H9 (cell line): ENCODE data around the gene FUT8. TPM values are rescaled to one million over a fixed set of nuclear protein-coding genes. Genes with fewer than 3 reads are reported as not detected.

Experiments
- DNase-seq: peaks from one replicate; pipeline ENCODE4 v3.0.0-alpha.2; 2017
- H2AFZ ChIP-seq: one replicate; pipeline ENCODE4 v1.6.1; 2013; ENCODE audit warnings: mild to moderate bottlenecking, low read length, control low read depth, moderate library complexity
- H2AK5ac ChIP-seq: 2 replicates; pipeline ENCODE4 v1.6.1; 2013; ENCODE audit warnings: low read length, control low read depth, mixed read lengths; ENCODE audit not compliant: insufficient read length
- H2BK120ac ChIP-seq: one replicate; pipeline ENCODE4 v1.6.1; 2013; ENCODE audit warnings: low read depth, mild to moderate bottlenecking, low read length, control low read depth, inconsistent platforms; ENCODE audit not compliant: poor library complexity, severe bottlenecking
- H2BK12ac ChIP-seq: 2 replicates; pipeline ENCODE4 v1.6.1; 2013; ENCODE audit warnings: low read length, control low read depth, mixed read lengths, low read depth; ENCODE audit not compliant: insufficient read length
- H2BK15ac ChIP-seq: 2 replicates; pipeline ENCODE4 v1.6.1; 2013; ENCODE audit warnings: low read depth, low read length, control low read depth
- H2BK20ac ChIP-seq: one replicate; pipeline ENCODE4 v1.6.1; 2013; ENCODE audit warnings: low read depth, mild to moderate bottlenecking, low read length, control low read depth, inconsistent platforms; ENCODE audit not compliant: poor library complexity, severe bottlenecking
- H2BK5ac ChIP-seq: 2 replicates; pipeline ENCODE4 v1.6.1; 2013; ENCODE audit warnings: low read length, control low read depth, mixed read lengths; ENCODE audit not compliant: insufficient read length
- H3K14ac ChIP-seq: 2 replicates; pipeline ENCODE4 v1.6.1; 2013; ENCODE audit warnings: low read length, control low read depth; ENCODE audit not compliant: insufficient read depth
- H3K18ac ChIP-seq: 2 replicates; pipeline ENCODE4 v1.6.1; 2013; ENCODE audit warnings: low read depth, mild to moderate bottlenecking, mixed read lengths, low read length, control low read depth; ENCODE audit not compliant: insufficient read length
- H3K23ac ChIP-seq: 2 replicates; pipeline ENCODE4 v1.6.1; 2013; ENCODE audit warnings: low read length, control low read depth, mixed read lengths, low read depth; ENCODE audit not compliant: insufficient read length
- H3K23me2 ChIP-seq: 2 replicates; pipeline ENCODE4 v1.6.1; 2013; ENCODE audit warnings: low read depth, mild to moderate bottlenecking, mixed read lengths, low read length, control low read depth; ENCODE audit not compliant: insufficient read length, poor library complexity, severe bottlenecking
- H3K27ac ChIP-seq: 2 replicates; pipeline ENCODE4 v1.5.1; 2013; ENCODE audit warnings: low read length, control low read depth, mixed read lengths, low read depth; ENCODE audit not compliant: insufficient read length
- H3K27me3 ChIP-seq: 2 replicates; pipeline ENCODE4 v1.6.1; 2013; ENCODE audit warnings: low read length, control low read depth, inconsistent platforms; ENCODE audit not compliant: insufficient read depth
- H3K4ac ChIP-seq: 2 replicates; pipeline ENCODE4 v1.6.1; 2013; ENCODE audit warnings: low read depth, mild to moderate bottlenecking, control low read depth, inconsistent platforms, low read length, moderate library complexity
- H3K4me1 ChIP-seq: 2 replicates; pipeline ENCODE4 v1.6.1; 2013; ENCODE audit warnings: low read length, control low read depth, inconsistent platforms; ENCODE audit not compliant: insufficient read depth
- H3K4me2 ChIP-seq: 2 replicates; pipeline ENCODE4 v1.6.1; 2013; ENCODE audit warnings: low read length, control low read depth, mixed read lengths; ENCODE audit not compliant: insufficient read length, insufficient read depth
- H3K56ac ChIP-seq: 2 replicates; pipeline ENCODE4 v1.6.1; 2013; ENCODE audit warnings: low read depth, mild to moderate bottlenecking, mixed read lengths, low read length, control low read depth; ENCODE audit not compliant: insufficient read length
- H3K79me1 ChIP-seq: 2 replicates; pipeline ENCODE4 v1.6.1; 2013; ENCODE audit warnings: low read depth, mild to moderate bottlenecking, moderate library complexity, low read length, control low read depth, inconsistent platforms; ENCODE audit not compliant: insufficient read depth, poor library complexity, severe bottlenecking
- H3K79me2 ChIP-seq: 2 replicates; pipeline ENCODE4 v1.6.1; 2013; ENCODE audit warnings: low read length, control low read depth, inconsistent platforms; ENCODE audit not compliant: insufficient read depth
- H3K9ac ChIP-seq: 2 replicates; pipeline ENCODE4 v1.6.1; 2013; ENCODE audit warnings: low read length, control low read depth, mixed read lengths; ENCODE audit not compliant: insufficient read length; ENCODE audit errors: extremely low read depth
- H3K9me3 ChIP-seq: one replicate; pipeline ENCODE4 v1.6.1; 2013; ENCODE audit warnings: low read depth, low read length, inconsistent platforms; ENCODE audit not compliant: control insufficient read depth
- H3T11ph ChIP-seq: one replicate; pipeline ENCODE4 v1.6.1; 2013; ENCODE audit warnings: mild to moderate bottlenecking, low read length, control low read depth, inconsistent platforms
- H4K20me1 ChIP-seq: one replicate; pipeline ENCODE4 v1.6.1; 2013; ENCODE audit not compliant: control insufficient read depth, insufficient read length, insufficient read depth
- H4K5ac ChIP-seq: 2 replicates; pipeline ENCODE4 v1.6.1; 2013; ENCODE audit warnings: low read depth, mild to moderate bottlenecking, mixed read lengths, low read length, control low read depth; ENCODE audit not compliant: insufficient read length
- H4K8ac ChIP-seq: replicated peaks from 2 replicates; pipeline ENCODE4 v1.6.1; 2013; ENCODE audit warnings: low read length, control low read depth, mixed read lengths, low read depth; ENCODE audit not compliant: insufficient read length
- H4K91ac ChIP-seq: 2 replicates; pipeline ENCODE4 v1.6.1; 2013; ENCODE audit warnings: low read depth, mild to moderate bottlenecking, moderate library complexity, mixed read lengths, low read length, control low read depth; ENCODE audit not compliant: insufficient read length
- H3K27ac Mint-ChIP-seq, 3 experiments: 2 replicates in 2 of 3; 3 replicates in 1 of 3; pipeline ENCODE4 v1.8.0; 2020 to 2021; ENCODE audit warnings: mixed read lengths in 3 of 3, mild to moderate bottlenecking in 1 of 3, moderate library complexity in 1 of 3
- H3K27me3 Mint-ChIP-seq: 2 replicates; pipeline ENCODE4 v1.8.0; 2021; ENCODE audit warnings: low read depth, mild to moderate bottlenecking, moderate library complexity, mixed read lengths
- H3K36me3 Mint-ChIP-seq, 3 experiments: 2 replicates in 2 of 3; 3 replicates in 1 of 3; pipeline ENCODE4 v1.8.0; 2020 to 2021; ENCODE audit warnings: low read depth in 3 of 3, mixed read lengths in 3 of 3; ENCODE audit not compliant: insufficient read depth in 1 of 3
- H3K4me1 Mint-ChIP-seq, 2 experiments: 2 replicates each; pipeline ENCODE4 v1.8.0; 2020; ENCODE audit warnings: mixed read lengths in 2 of 2
- H3K4me3 Mint-ChIP-seq, 2 experiments: 2 replicates in 1 of 2; 3 replicates in 1 of 2; pipeline ENCODE4 v1.8.0; 2020 to 2021; ENCODE audit warnings: mild to moderate bottlenecking in 2 of 2, mixed read lengths in 2 of 2, moderate library complexity in 1 of 2
- H3K9me3 Mint-ChIP-seq, 2 experiments: 2 replicates in 1 of 2; 3 replicates in 1 of 2; pipeline ENCODE4 v1.8.0; 2020; ENCODE audit warnings: mild to moderate bottlenecking in 2 of 2, mixed read lengths in 2 of 2, moderate library complexity in 1 of 2
- WGBS: extraction: QIAGEN DNeasy Blood & Tissue Kit; methylation state at CpG from one replicate; pipeline ENCODE4 v1.1.7; 2013; ENCODE audit warnings: missing lambda C conversion rate, low lambda C conversion rate, mixed read lengths; ENCODE audit not compliant: insufficient read length; ENCODE audit errors: extremely low coverage; 5-methylcytosine and 5-hydroxymethylcytosine counted together
- total RNA-seq: library from RNA; stranded (reverse); gene quantifications from 2 replicates; pipeline ENCODE4 v1.2.1, GENCODE V29; 2021
- TF ChIP-seq, protein P1 (sequence below): fragments of 200-600 bp; sonication (generic); conservative IDR thresholded peaks from 3 replicates; pipeline ENCODE4 v1.8.0; 2021; ENCODE audit warnings: antibody characterized with exemption, mild to moderate bottlenecking

The FUT8 gene
- total RNA-seq, 1 experiment from 2014 or later: 44.3 TPM

GRCh38 chr14:65770681-65771080, 358.2 kb downstream of the FUT8 start:
- H2AK5ac ChIP-seq: no peak overlapping the region

More at GRCh38 chr14:65770681-65771080, 358.2 kb downstream of the FUT8 start:
- no peak overlapping the region for H2BK15ac ChIP-seq
- no peaks in the 10 kb centered on the region for H3K79me2 ChIP-seq
- H3K27ac Mint-ChIP-seq: no peak overlapping the region
- no peaks in the 10 kb centered on the region for H3K36me3 Mint-ChIP-seq
- H3K18ac ChIP-seq: no peak overlapping the region
- no peaks in the 10 kb centered on the region for H3K27me3 ChIP-seq
- TF ChIP-seq, protein P1, sequence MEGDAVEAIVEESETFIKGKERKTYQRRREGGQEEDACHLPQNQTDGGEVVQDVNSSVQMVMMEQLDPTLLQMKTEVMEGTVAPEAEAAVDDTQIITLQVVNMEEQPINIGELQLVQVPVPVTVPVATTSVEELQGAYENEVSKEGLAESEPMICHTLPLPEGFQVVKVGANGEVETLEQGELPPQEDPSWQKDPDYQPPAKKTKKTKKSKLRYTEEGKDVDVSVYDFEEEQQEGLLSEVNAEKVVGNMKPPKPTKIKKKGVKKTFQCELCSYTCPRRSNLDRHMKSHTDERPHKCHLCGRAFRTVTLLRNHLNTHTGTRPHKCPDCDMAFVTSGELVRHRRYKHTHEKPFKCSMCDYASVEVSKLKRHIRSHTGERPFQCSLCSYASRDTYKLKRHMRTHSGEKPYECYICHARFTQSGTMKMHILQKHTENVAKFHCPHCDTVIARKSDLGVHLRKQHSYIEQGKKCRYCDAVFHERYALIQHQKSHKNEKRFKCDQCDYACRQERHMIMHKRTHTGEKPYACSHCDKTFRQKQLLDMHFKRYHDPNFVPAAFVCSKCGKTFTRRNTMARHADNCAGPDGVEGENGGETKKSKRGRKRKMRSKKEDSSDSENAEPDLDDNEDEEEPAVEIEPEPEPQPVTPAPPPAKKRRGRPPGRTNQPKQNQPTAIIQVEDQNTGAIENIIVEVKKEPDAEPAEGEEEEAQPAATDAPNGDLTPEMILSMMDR: no peak
- H2BK5ac ChIP-seq: no peak overlapping the region
- H3K4ac ChIP-seq: no peak overlapping the region
- no peak overlapping the region for H3K27ac ChIP-seq
- H3K9ac ChIP-seq: no peak overlapping the region
- H3K4me3 Mint-ChIP-seq: no peak overlapping the region
- no peak overlapping the region for H3K56ac ChIP-seq
- DNase-seq: no peak
- no peaks in the 10 kb centered on the region for H4K20me1 ChIP-seq
- H3K23me2 ChIP-seq: no peaks in the 10 kb centered on the region
- H3K27me3 Mint-ChIP-seq: peaks cover 2% of the 10 kb centered on the region; the same call in 1 of the 2 replicates
- no peak overlapping the region for H4K5ac ChIP-seq
- no peak overlapping the region for H3K23ac ChIP-seq
- H3K79me1 ChIP-seq: no peaks in the 10 kb centered on the region
- H3T11ph ChIP-seq: no peak overlapping the region
- H4K91ac ChIP-seq: no peak overlapping the region
- no peaks in the 10 kb centered on the region for H3K4me1 ChIP-seq
- H3K14ac ChIP-seq: no peak overlapping the region
- no CpG with 5 or more reads among the region's 5 CpGs for WGBS
- no peaks in the 10 kb centered on the region for H3K9me3 ChIP-seq
- H2BK20ac ChIP-seq: no peak overlapping the region
- H2BK12ac ChIP-seq: no peak overlapping the region
- H4K8ac ChIP-seq: no peak overlapping the region
- no peak overlapping the region for H3K4me2 ChIP-seq
- H2AFZ ChIP-seq: no peak overlapping the region
- H3K4me1 Mint-ChIP-seq: no peaks in the 10 kb centered on the region
- H3K9me3 Mint-ChIP-seq: no peaks in the 10 kb centered on the region; a peak in 2 of 5 replicates
- H2BK120ac ChIP-seq: no peak overlapping the region
